Activated naive CD8-positive, alpha-beta T cell treated with anti-CD3 and anti-CD28 coated beads for 36 hours (primary cell): ENCODE results near the gene ZDHHC24. TPM values are rescaled to one million over a fixed set of nuclear protein-coding genes. Genes with fewer than 3 reads are reported as not detected.

Experiments used
- DNase-seq: peaks from one replicate; pipeline ENCODE4 v3.0.0; 2021
- H3K27ac Mint-ChIP-seq: one replicate; pipeline ENCODE4 v1.8.0; 2022; ENCODE audit warnings: mild to moderate bottlenecking, moderate library complexity, mixed read lengths
- H3K27me3 Mint-ChIP-seq: one replicate; pipeline ENCODE4 v1.8.0; 2022; ENCODE audit warnings: mild to moderate bottlenecking, mixed read lengths
- H3K36me3 Mint-ChIP-seq: one replicate; pipeline ENCODE4 v1.8.0; 2021; ENCODE audit warnings: mild to moderate bottlenecking, mixed read lengths
- H3K4me1 Mint-ChIP-seq: one replicate; pipeline ENCODE4 v1.8.0; 2021; ENCODE audit warnings: mixed read lengths
- H3K4me3 Mint-ChIP-seq: one replicate; pipeline ENCODE4 v1.8.0; 2022; ENCODE audit warnings: mild to moderate bottlenecking, moderate library complexity, mixed read lengths
- H3K9me3 Mint-ChIP-seq: one replicate; pipeline ENCODE4 v1.8.0; 2022; ENCODE audit warnings: mixed read lengths
- total RNA-seq, 2 experiments: library from RNA; stranded (reverse); gene quantifications; one replicate each; pipeline ENCODE4 v1.2.3, GENCODE V29; 2021

The ZDHHC24 gene
- total RNA-seq, 2 experiments from 2014 or later: 9.6 to 10.3 TPM

GRCh38 chr11:66570850-66571180, 25.0 kb upstream of the ZDHHC24 start:
- no peak overlapping the region for H3K4me3 Mint-ChIP-seq
- no peaks in the 10 kb centered on the region for H3K9me3 Mint-ChIP-seq
- no peak overlapping the region for H3K27ac Mint-ChIP-seq
- DNase-seq: no peak
- H3K27me3 Mint-ChIP-seq: peaks cover 5% of the 10 kb centered on the region
- H3K36me3 Mint-ChIP-seq: no peaks in the 10 kb centered on the region
- H3K4me1 Mint-ChIP-seq: peaks cover 9% of the 10 kb centered on the region

- no peak overlapping the region for H3K4me3 Mint-ChIP-seq
- no peaks in the 10 kb centered on the region for H3K36me3 Mint-ChIP-seq
- no peaks in the 10 kb centered on the region for H3K9me3 Mint-ChIP-seq
- peaks cover 3% of the 10 kb centered on the region for H3K27me3 Mint-ChIP-seq
- DNase-seq: no peak
- H3K27ac Mint-ChIP-seq: no peak overlapping the region
- peaks cover 9% of the 10 kb centered on the region for H3K4me1 Mint-ChIP-seq
These were observed 24.4 kb upstream of the ZDHHC24 start for GRCh38 chr11:66570079-66570849.

GRCh38 chr11:66569076-66569475, 23.2 kb upstream of the ZDHHC24 start:
- no peaks in the 10 kb centered on the region for H3K9me3 Mint-ChIP-seq
- H3K27ac Mint-ChIP-seq: no peak overlapping the region
- H3K4me1 Mint-ChIP-seq: peaks cover 9% of the 10 kb centered on the region
- no peaks in the 10 kb centered on the region for H3K36me3 Mint-ChIP-seq
- H3K4me3 Mint-ChIP-seq: no peak overlapping the region
- no peak for DNase-seq
- no peaks in the 10 kb centered on the region for H3K27me3 Mint-ChIP-seq

- Mint-ChIP-seq H3K4me3 (peak within 1 kb of the TSS; percentile 78), H3K27ac (no peak within 1 kb of the TSS), H3K4me1 (peaks cover 9% of the 10 kb centered on the region), H3K27me3 (no peaks in the 10 kb centered on the region), H3K36me3 (no peaks in the 10 kb centered on the region), H3K9me3 (no peaks in the 10 kb centered on the region)
- peak; percentile 74 for DNase-seq
These were observed 22.5 kb upstream of the ZDHHC24 start, which contains the start of gene CTSF for GRCh38 chr11:66568124-66568916. TSS of gene CTSF (minus strand) at chr11:66568606. CDS start at chr11:66568486, 120 bp downstream.

- no peaks in the 10 kb centered on the region for H3K36me3 Mint-ChIP-seq
- H3K4me1 Mint-ChIP-seq: peaks cover 9% of the 10 kb centered on the region
- no peaks in the 10 kb centered on the region for H3K9me3 Mint-ChIP-seq
- H3K4me3 Mint-ChIP-seq: peak overlapping the region; percentile 69
- no peak overlapping the region for H3K27ac Mint-ChIP-seq
- no peak for DNase-seq
- H3K27me3 Mint-ChIP-seq: no peaks in the 10 kb centered on the region
These were observed 21.9 kb upstream of the ZDHHC24 start for GRCh38 chr11:66567787-66568123.

- H3K36me3 Mint-ChIP-seq: no peaks in the 10 kb centered on the region
- DNase-seq: no peak
- H3K9me3 Mint-ChIP-seq: no peaks in the 10 kb centered on the region
- no peak overlapping the region for H3K4me3 Mint-ChIP-seq
- H3K27ac Mint-ChIP-seq: no peak overlapping the region
- H3K4me1 Mint-ChIP-seq: peaks cover 9% of the 10 kb centered on the region
- H3K27me3 Mint-ChIP-seq: no peaks in the 10 kb centered on the region
These were observed 20.4 kb upstream of the ZDHHC24 start for GRCh38 chr11:66566221-66566620.

- Mint-ChIP-seq H3K9me3 (no peaks in the 10 kb centered on the region), H3K27me3 (no peaks in the 10 kb centered on the region), H3K4me1 (peaks cover 9% of the 10 kb centered on the region), H3K4me3 (no peak overlapping the region), H3K36me3 (no peaks in the 10 kb centered on the region), H3K27ac (no peak overlapping the region)
- DNase-seq: no peak
These were observed 19.1 kb upstream of the ZDHHC24 start for GRCh38 chr11:66564984-66565383.

- H3K4me1 Mint-ChIP-seq: peaks cover 9% of the 10 kb centered on the region
- H3K27ac Mint-ChIP-seq: no peak overlapping the region
- no peaks in the 10 kb centered on the region for H3K36me3 Mint-ChIP-seq
- H3K27me3 Mint-ChIP-seq: no peaks in the 10 kb centered on the region
- no peak for DNase-seq
- no peaks in the 10 kb centered on the region for H3K9me3 Mint-ChIP-seq
- no peak overlapping the region for H3K4me3 Mint-ChIP-seq
These were observed 18.7 kb upstream of the ZDHHC24 start for GRCh38 chr11:66564538-66564937.

- no peaks in the 10 kb centered on the region for H3K36me3 Mint-ChIP-seq
- no peak for DNase-seq
These were observed 18.0 kb upstream of the ZDHHC24 start for GRCh38 chr11:66563832-66564231.

GRCh38 chr11:66562907-66563583, 17.2 kb upstream of the ZDHHC24 start:
- no peaks in the 10 kb centered on the region for H3K9me3 Mint-ChIP-seq
- no peak for DNase-seq
- H3K4me1 Mint-ChIP-seq: peaks cover 5% of the 10 kb centered on the region
- peaks cover 11% of the 10 kb centered on the region for H3K27me3 Mint-ChIP-seq
- H3K27ac Mint-ChIP-seq: no peak overlapping the region
- no peaks in the 10 kb centered on the region for H3K36me3 Mint-ChIP-seq
- no peak overlapping the region for H3K4me3 Mint-ChIP-seq

More at GRCh38 chr11:66563832-66564231, 18.0 kb upstream of the ZDHHC24 start:
- Mint-ChIP-seq H3K27me3 (peaks cover 3% of the 10 kb centered on the region), H3K27ac (no peak overlapping the region), H3K9me3 (no peaks in the 10 kb centered on the region), H3K4me1 (peaks cover 9% of the 10 kb centered on the region), H3K4me3 (no peak overlapping the region)

- Mint-ChIP-seq H3K27me3 (peaks cover 15% of the 10 kb centered on the region), H3K9me3 (no peaks in the 10 kb centered on the region), H3K4me1 (peaks cover 2% of the 10 kb centered on the region), H3K27ac (no peak overlapping the region), H3K4me3 (no peak overlapping the region), H3K36me3 (no peaks in the 10 kb centered on the region)
- DNase-seq: no peak
These were observed 16.4 kb upstream of the ZDHHC24 start for GRCh38 chr11:66562275-66562674.

GRCh38 chr11:66561975-66562248, 16.1 kb upstream of the ZDHHC24 start:
- Mint-ChIP-seq H3K27ac (no peak overlapping the region), H3K4me1 (no peaks in the 10 kb centered on the region), H3K27me3 (peaks cover 18% of the 10 kb centered on the region), H3K36me3 (no peaks in the 10 kb centered on the region), H3K4me3 (no peak overlapping the region), H3K9me3 (no peaks in the 10 kb centered on the region)
- no peak for DNase-seq

- no peaks in the 10 kb centered on the region for H3K36me3 Mint-ChIP-seq
- H3K4me1 Mint-ChIP-seq: no peaks in the 10 kb centered on the region
- no peak for DNase-seq
- H3K4me3 Mint-ChIP-seq: no peak overlapping the region
- H3K9me3 Mint-ChIP-seq: no peaks in the 10 kb centered on the region
- no peak overlapping the region for H3K27ac Mint-ChIP-seq
- H3K27me3 Mint-ChIP-seq: peaks cover 19% of the 10 kb centered on the region
These were observed 15.5 kb upstream of the ZDHHC24 start for GRCh38 chr11:66561178-66561974.

- Mint-ChIP-seq H3K27ac (no peak overlapping the region), H3K4me3 (no peak overlapping the region), H3K9me3 (no peaks in the 10 kb centered on the region), H3K27me3 (peaks cover 26% of the 10 kb centered on the region), H3K4me1 (no peaks in the 10 kb centered on the region), H3K36me3 (no peaks in the 10 kb centered on the region)
- no peak for DNase-seq
These were observed 14.2 kb upstream of the ZDHHC24 start for GRCh38 chr11:66559866-66560676.
